Measurements from ENCODE around the gene BRICD5.

GRCh38 chr16:2205104-2205966 is 5.3 kb downstream of the BRICD5 start, which contains the start of gene MLST8:
- peak; percentile 88 for TF ChIP-seq POLR2AphosphoS5 (IDR thresholded peaks at IDR 0.05; ENCODE audit: low read depth, low read length)
- TF ChIP-seq POLR2A (IDR thresholded peaks at IDR 0.05; ENCODE audit: low read depth, low read length), result peak; percentile 78
- TF ChIP-seq TAF1 (IDR thresholded peaks at IDR 0.05; ENCODE audit: low read depth, low read length), result peak; percentile 77

All from GM12891 (cell line).